Measurements from ENCODE around the gene PLCL2. TPM values are rescaled to one million over a fixed set of nuclear protein-coding genes. Genes with fewer than 3 reads are reported as not detected.

The PLCL2 gene
- polyA plus RNA-seq, 4 donors: 14.7 to 18.3 (median 16.1) TPM

- DNase-seq (ENCODE audit: low read depth in 4 of 4, low spot score in 3 of 4): no peak
Measured at GRCh38 chr3:16888785-16889607, 4.2 kb downstream of the PLCL2 start.

- no peak for DNase-seq (ENCODE audit: low read depth in 4 of 4, low spot score in 3 of 4)
Measured at GRCh38 chr3:16890597-16891333, 6.0 kb downstream of the PLCL2 start.

- DNase-seq (ENCODE audit: low read depth in 4 of 4, low spot score in 3 of 4): no peak
Measured at GRCh38 chr3:16893618-16894200, 9.0 kb downstream of the PLCL2 start.

GRCh38 chr3:16896094-16896627 lies 11.4 kb downstream of the PLCL2 start:
- DNase-seq (ENCODE audit: low read depth in 4 of 4, low spot score in 3 of 4): no peak

GRCh38 chr3:16896820-16897219 lies 12.1 kb downstream of the PLCL2 start:
- no peak for DNase-seq (ENCODE audit: low read depth in 4 of 4, low spot score in 3 of 4)

GRCh38 chr3:16897254-16897926 lies 12.6 kb downstream of the PLCL2 start:
- no peak for DNase-seq (ENCODE audit: low read depth in 4 of 4, low spot score in 3 of 4)

- DNase-seq (ENCODE audit: low read depth in 4 of 4, low spot score in 3 of 4): no peak
Measured at GRCh38 chr3:16898595-16899395, 14.0 kb downstream of the PLCL2 start.

- no peak for DNase-seq (ENCODE audit: low read depth in 4 of 4, low spot score in 3 of 4)
Measured at GRCh38 chr3:16899919-16900318, 15.2 kb downstream of the PLCL2 start.

- DNase-seq (ENCODE audit: low read depth in 4 of 4, low spot score in 3 of 4): no peak
Measured at GRCh38 chr3:16900779-16901440, 16.2 kb downstream of the PLCL2 start.

- no peak for DNase-seq (ENCODE audit: low read depth in 4 of 4, low spot score in 3 of 4)
Measured at GRCh38 chr3:16904423-16905417, 20.0 kb downstream of the PLCL2 start.

GRCh38 chr3:16905704-16906103 lies 20.9 kb downstream of the PLCL2 start:
- no peak for DNase-seq (ENCODE audit: low read depth in 4 of 4, low spot score in 3 of 4)

- no peak for DNase-seq (ENCODE audit: low read depth in 4 of 4, low spot score in 3 of 4)
Measured at GRCh38 chr3:16906682-16907081, 21.9 kb downstream of the PLCL2 start.

- no peak for DNase-seq (ENCODE audit: low read depth in 4 of 4, low spot score in 3 of 4)
Measured at GRCh38 chr3:16907243-16907642, 22.5 kb downstream of the PLCL2 start.

- DNase-seq (ENCODE audit: low read depth in 4 of 4, low spot score in 3 of 4): no peak
Measured at GRCh38 chr3:16908016-16908807, 23.5 kb downstream of the PLCL2 start.

GRCh38 chr3:16908896-16909295 lies 24.1 kb downstream of the PLCL2 start:
- no peak for DNase-seq (ENCODE audit: low read depth in 4 of 4, low spot score in 3 of 4)

- no peak for DNase-seq (ENCODE audit: low read depth in 4 of 4, low spot score in 3 of 4)
Measured at GRCh38 chr3:16909802-16910201, 25.0 kb downstream of the PLCL2 start.

GRCh38 chr3:16910207-16910606 lies 25.5 kb downstream of the PLCL2 start:
- no peak for DNase-seq (ENCODE audit: low read depth in 4 of 4, low spot score in 3 of 4)
